GM12865 (cell line): ENCODE data around the gene MICB.

ENCODE experiments used
- DNase-seq: peaks from one replicate; pipeline ENCODE4 v3.0.0; 2010; ENCODE audit warnings: low read depth
- H3K4me3 ChIP-seq: 2 replicates; pipeline ENCODE4 v1.5.1; 2011; ENCODE audit warnings: mild to moderate bottlenecking, low read depth, low read length, control low read depth
- TF ChIP-seq, protein P1 (sequence below): IDR thresholded peaks from 2 replicates; pipeline ENCODE4 v1.5.1; 2011; ENCODE audit warnings: low read length, control low read depth, low read depth, inconsistent platforms; ENCODE audit not compliant: insufficient read depth; ENCODE audit errors: missing control alignments

MICB gene

DNA sequence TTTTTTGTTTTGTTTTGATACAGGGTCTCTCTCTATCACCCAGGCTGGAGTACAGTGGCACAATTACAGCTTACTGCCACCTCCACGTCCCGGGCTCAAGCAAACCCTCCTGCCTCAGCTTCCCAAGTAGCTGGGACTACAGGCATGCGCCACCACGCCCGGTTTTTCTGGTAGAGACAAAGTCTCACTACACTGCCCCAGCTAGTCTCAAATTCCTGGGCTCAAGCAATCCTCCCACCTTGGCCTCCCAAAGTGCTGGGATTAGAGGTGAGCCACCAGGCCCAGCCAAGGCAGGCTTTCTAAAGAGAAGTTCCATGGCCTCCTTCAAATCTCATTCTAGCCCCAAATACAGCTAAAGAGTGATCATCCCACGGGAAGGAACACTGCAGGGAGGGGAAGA is 36.1 kb downstream of the MICB start:
- TF ChIP-seq, protein P1, sequence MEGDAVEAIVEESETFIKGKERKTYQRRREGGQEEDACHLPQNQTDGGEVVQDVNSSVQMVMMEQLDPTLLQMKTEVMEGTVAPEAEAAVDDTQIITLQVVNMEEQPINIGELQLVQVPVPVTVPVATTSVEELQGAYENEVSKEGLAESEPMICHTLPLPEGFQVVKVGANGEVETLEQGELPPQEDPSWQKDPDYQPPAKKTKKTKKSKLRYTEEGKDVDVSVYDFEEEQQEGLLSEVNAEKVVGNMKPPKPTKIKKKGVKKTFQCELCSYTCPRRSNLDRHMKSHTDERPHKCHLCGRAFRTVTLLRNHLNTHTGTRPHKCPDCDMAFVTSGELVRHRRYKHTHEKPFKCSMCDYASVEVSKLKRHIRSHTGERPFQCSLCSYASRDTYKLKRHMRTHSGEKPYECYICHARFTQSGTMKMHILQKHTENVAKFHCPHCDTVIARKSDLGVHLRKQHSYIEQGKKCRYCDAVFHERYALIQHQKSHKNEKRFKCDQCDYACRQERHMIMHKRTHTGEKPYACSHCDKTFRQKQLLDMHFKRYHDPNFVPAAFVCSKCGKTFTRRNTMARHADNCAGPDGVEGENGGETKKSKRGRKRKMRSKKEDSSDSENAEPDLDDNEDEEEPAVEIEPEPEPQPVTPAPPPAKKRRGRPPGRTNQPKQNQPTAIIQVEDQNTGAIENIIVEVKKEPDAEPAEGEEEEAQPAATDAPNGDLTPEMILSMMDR = no peak
- H3K4me3 ChIP-seq = no peak overlapping the region
- DNase-seq = no peak

DNA sequence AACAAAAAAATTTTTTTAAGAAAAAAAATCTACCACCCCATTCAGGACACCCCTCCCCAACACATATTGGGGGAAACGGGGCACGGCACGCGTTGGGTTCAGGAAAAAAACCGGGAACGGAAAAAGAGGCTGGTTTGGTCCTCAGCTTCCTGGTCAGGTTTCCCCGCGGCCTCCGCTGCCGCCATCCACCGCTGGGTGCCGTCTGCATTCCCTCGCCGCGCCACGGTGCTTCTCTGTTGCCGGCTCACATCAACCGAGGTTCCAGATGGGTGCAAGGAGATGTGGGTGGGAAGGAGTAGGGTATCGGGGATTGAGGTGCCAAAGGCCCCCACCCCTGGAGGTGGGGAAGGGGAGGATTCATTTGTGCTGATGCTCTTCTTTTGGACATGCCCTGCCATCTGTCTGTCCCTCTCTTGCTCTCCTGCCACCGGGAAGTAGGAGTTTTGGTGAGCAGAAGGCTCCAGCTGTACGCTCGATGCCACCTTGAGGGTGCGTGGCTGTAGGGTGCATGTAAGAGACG is 36.6 kb downstream of the MICB start:
- DNase-seq = no peak
- TF ChIP-seq, protein P1 = no peak
- H3K4me3 ChIP-seq = no peak overlapping the region

DNA sequence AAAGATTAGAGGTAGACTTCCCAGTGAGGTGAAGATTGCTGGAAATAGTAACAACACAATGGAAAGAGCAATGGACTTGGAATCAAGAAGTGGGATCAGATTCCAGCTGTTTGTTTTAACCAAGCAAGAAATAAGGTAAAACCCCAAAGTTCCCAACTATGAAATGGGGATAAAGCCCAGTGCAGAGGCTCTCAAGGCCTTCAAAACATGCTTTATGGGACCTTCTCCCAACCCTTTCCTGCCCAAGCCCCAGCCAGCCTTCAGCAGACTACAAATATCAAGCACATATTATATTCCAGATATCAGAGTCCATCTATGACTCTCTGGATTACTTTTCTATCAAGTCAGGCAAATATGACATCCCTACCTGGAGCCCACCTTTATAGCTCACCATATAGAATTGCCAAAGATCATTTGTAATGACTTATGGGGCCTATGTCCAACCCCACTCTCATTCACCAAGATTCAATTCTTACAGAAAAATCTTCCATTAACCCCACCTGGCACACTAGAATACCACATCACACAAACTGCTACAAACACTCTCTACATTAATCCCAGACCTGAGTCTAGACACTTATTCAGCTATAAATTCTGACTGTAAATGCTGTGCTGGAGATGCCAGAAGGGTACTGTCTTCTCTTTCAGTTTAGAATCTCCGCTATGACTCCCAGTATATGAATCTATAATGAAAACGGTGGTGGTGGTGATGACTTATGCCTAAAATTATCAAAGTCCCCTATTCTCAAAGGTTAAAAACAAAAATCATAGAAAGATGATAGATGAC is 37.8 kb downstream of the MICB start:
- TF ChIP-seq, protein P1 = no peak
- H3K4me3 ChIP-seq = no peak overlapping the region
- DNase-seq = no peak

DNA sequence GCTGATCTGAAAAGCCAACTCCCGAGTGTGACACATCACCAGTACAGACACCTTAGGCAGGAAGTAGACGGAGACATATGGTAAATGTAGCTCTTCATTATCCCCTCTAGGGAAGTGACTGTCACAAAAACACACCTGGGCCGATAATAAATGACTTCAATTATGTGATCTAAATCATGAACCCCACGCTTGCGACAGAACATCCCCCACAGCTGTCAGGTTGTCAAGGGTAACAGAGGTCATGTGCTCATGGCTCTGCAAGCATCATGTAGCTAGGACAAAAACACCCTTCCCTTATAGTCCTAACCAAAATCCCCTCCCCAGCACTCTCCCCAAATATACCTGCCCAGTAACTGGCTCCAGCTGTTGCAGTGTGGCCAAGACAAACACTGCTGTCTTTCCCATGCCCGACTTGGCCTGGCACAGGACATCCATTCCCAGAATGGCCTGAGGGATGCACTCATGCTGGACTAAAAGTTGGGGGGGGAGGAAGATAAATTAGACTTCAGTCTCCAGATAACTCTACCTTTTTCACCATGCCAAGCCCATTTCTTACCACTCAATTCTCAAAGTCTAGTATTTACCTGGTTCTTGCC is 41.0 kb downstream of the MICB start:
- no peak for DNase-seq
- TF ChIP-seq, protein P1 = no peak
- H3K4me3 ChIP-seq = peak overlapping the region; percentile 84

DNA sequence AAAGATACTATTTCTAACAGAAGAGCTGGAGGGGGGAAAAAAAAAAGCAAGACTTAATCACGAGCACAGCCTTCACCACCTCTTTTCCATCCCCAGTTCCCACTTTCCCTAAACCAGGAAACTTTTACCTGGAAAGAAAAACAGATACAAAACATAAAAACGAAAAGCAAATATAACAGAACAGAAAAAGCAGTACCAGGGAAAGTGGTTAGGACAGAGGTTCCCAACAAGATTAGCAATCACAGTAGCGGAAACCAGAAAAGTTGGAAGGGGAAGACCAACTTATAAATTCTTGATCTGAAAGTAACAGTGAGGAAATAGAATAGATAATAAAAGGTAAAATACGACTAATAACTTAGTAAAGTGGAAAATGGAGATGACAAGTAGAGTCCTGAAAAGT is 42.7 kb downstream of the MICB start:
- TF ChIP-seq, protein P1 = no peak
- no peak for DNase-seq
- H3K4me3 ChIP-seq = peak overlapping the region; percentile 84

DNA sequence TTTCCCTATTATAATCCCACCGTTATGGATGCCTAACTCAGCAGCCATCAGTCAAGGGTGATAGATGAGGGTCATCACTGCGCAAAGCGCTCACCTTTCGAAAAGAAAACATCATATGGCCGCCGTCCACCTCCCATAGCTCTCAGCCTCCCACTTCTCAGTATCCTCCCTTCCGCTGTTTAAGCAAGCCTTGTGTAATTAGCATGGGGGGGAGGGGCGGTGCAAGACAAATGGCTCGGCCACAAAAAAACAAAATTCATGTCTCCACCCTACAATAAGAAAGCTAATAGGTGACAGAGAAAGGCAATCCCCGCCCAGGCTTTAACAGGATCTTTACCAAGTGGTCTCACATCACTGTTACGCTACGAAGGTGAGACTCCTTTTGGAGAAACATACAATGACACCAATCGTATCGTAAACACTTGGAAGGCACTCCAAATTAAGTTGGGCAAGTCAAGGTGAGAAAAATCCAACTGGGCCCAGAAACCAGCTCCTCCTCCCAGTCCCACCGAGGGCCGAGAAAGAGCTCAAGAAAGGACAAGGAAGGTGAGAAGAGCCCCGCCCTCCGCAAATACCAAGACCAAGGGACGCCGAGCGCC is 43.2 kb downstream of the MICB start:
- peak overlapping the region; percentile 84 for H3K4me3 ChIP-seq
- TF ChIP-seq, protein P1 = no peak
- DNase-seq = peak; percentile 82
